Umbilical cord (tissue), 2 donors: Measurements from ENCODE around the gene PPP1R2B. TPM values are rescaled to one million over a fixed set of nuclear protein-coding genes. Genes with fewer than 3 reads are reported as not detected.

ENCODE experiments used
- DNase-seq: peaks from one replicate; pipeline ENCODE4 v3.0.0-alpha.2; 2015; ENCODE audit warnings: low spot score
- total RNA-seq: library from RNA; depleted of rRNA; stranded (reverse); fragments of >200 nt; gene quantifications from one replicate; pipeline ENCODE4 v1.2.3, GENCODE V29; 2014; ENCODE audit warnings: low replicate concordance; ENCODE audit not compliant: insufficient read depth

The PPP1R2B gene
- total RNA-seq, 1 donor from 2014 or later: 2.9 TPM

DNA sequence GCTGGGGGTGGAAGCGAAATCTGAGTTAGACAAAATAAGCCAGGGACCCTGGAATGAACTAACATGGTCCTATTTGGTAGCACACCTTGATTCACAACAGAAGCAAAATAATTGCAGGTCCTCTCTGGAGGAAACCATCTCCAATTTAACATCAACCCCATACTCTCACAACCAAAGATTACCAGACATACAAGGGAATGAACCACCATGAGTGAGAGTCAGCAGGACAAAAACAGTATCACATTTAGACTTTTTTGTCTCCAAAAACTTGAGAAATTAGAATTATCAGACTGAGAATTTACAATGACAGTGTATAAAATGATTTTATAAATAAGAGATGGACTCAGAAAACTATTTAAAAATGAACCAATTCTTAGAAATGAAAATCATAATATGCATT, 21.1 kb downstream of the PPP1R2B start:
- no peak for DNase-seq

DNA sequence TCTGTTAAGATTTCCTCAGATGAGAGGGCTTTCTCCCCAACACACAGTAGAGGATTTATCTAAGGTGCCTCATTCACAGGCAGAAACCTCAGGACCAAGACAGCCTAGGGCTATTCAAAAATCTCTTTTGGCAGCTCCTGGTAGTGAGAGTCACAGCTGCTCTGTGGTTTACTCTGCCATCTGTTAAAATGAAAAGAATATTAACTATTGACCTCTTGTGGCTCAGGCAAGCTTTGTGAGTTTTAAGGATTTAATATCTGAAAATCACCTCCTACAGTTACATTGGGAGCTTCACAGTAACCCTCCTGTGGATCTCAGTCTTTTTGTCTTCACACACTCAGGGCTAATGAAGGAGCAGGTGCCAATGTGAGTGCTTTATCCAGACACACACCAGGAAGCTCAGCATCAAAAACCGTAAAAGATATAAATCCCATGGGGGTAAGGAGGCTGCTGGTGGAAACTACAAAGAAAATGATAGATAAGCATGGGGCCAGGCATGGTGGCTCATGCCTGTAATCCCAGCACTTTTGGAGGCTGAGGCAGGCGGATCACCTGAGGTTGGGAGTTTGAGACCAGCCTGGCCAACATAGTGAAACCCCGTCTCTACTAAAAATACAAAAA, 29.7 kb downstream of the PPP1R2B start:
- DNase-seq: no peak

DNA sequence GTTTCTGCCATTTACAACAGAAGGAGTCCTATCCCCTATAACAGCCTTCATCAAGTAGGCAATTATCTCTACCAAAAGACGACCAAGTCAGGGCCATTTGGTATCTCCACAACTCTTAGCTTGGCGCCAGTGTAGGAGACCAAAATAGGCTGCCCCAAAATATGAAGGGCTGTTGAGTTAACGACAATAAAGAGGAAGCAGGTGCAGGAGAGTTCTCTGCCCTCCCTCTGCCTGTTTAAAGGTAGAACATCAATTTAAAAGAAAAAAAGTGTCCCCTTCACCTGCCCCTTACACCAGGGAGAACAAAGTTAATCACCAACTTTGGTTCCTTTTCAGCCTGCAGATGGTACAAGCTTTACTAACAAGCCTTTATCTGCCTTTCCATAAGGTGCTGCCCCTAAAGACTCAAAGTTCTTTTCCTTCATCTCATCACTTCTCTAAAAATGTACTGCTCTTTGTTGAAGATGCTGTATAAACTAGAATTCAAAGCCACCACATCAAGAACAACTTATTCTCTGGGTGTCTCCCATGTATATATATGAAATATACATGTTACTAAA, 33.3 kb downstream of the PPP1R2B start:
- DNase-seq: no peak

DNA sequence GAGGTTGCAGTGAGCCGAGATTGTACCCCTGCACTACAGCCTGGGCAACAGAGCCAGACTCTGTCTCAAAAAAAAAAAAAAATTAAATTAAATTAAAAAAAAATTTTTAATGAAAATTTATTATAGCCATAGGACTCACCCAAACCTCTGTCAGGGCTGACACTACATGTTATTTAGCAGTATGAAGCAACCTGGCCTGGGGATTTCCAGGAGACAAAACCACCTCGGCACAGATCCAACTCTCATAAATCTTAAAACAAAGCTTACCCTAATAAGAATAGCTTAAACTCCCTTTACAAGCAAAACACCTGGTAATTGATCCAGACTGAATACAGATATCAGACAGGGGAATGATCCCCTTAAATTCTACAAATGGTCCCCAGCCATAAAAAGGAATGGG, 38.4 kb downstream of the PPP1R2B start:
- no peak for DNase-seq

DNA sequence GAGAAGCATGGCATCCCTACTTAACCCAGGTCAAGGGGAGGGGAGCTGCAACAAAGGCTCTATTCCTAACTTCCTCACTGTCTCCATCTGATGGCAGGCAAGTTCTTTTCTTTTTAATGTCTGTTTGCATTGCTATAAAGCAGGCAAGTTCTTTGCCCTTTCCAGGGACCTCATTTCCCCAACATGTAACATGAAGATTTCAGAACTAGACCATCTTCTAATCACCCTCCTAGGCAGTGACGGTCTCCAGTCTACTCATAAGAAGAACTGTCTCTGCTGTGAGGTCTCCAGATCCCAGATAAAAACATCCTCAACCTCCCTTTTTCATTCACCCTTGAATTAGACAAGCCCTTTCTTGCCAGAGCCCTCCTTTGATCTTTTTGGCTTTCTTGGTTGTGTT, 42.1 kb downstream of the PPP1R2B start:
- DNase-seq: no peak

DNA sequence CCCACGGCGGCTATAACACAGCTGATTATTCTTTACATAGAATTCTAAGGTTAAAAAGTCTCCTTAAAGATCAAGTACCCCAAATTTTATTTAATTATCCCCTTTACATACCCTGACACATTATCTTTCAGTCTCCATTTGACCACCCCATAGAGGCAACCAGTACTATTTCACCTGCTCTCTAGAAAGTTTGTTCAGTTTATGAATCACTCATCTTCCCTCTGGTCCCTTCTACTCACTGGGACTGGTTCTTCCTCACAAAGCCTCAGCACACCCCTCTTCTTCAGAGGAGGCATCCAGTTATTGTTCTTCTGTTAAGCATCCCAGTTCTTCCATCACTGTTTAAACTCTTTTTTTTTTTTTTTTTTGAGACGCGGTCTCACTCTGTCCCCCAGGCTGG, 42.8 kb downstream of the PPP1R2B start:
- no peak for DNase-seq

DNA sequence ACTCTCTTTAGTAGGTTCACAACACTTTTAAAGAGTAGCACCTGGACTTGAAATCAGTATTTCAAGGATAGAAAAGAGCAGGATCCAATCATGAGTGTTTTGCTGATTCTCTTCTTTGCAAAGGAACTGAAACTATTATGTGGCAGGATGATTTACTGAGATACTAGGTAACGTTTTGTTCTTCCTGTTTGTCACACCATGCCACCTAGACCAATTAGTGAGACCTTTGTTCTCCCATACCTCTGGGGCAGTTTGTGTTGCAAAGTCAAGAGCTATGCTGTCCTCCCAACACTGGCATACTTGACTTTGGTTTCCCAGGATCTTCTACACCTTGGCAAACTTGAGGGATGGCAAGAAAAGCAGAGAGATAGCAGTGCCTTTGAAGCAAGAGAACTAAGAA, 43.4 kb downstream of the PPP1R2B start:
- no peak for DNase-seq

DNA sequence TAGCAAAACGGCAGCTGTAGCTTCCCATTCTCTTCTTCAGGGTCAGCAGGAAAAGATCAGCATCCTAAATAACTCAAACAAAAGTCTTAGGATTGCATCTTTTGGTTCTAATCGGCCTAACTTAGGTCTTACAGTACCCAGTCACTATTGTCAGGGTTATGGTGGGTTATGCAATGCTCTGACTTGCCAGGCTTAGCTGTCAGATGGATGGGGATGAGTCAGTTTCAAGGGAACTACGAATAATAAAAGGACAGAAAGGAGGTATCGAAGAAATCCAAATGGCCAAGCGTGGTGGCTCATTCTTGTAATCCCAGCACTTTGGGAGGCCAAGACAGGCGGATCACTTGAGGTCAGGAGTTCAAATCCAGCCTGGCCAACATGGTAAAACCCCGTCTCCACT, 46.5 kb downstream of the PPP1R2B start:
- DNase-seq: peak; percentile 50

Other genes starting within 250 kb of the PPP1R2B start
- 0.48 TPM for gene TIMD4, start 112.9 kb downstream of the PPP1R2B start, total RNA-seq
- gene HAVCR1, start 208.8 kb downstream of the PPP1R2B start, total RNA-seq: not detected